Measurements from ENCODE around the gene CCDC38.

The CCDC38 gene

GRCh38 chr12:95942524-95943329 lies at the start of gene CCDC38:
Gene CCDC38, minus strand, starts transcription at chr12:95942614. Its CDS starts 6,105 bp downstream, at chr12:95936509.
- Mint-ChIP-seq H3K9me3 (no peaks in the 10 kb centered on the region), H3K4me1 (ENCODE audit: low read depth) (peaks cover 9% of the 10 kb centered on the region)

DNA sequence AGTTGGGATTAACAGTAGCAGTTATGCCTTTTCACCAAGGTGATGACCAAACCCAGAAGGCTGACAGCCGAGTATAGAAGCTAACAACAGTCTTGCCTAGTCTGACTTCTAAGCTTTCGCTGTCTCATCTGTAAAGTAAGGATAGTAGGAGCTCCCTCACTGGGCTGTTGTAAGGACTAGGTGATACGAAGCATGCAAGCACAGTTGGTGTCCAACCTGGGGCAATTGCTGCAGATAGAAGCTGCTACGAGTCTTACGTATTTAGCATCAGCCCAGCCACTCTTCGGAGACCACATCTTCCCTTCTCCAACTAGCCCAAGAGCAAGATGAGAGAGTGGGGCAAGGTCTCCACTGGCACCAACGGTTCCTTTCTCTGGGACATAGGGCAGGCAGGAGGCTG lies 47.7 kb upstream of the CCDC38 start:
- no peaks in the 10 kb centered on the region for H3K9me3 Mint-ChIP-seq
- no peak overlapping the region for H3K27ac Mint-ChIP-seq
- H3K27me3 Mint-ChIP-seq (ENCODE audit: low read depth) = peaks cover 4% of the 10 kb centered on the region
- H3K4me3 Mint-ChIP-seq = no peak overlapping the region
- H3K4me1 Mint-ChIP-seq (ENCODE audit: low read depth) = no peaks in the 10 kb centered on the region
- no peaks in the 10 kb centered on the region for H3K36me3 Mint-ChIP-seq (ENCODE audit: low read depth)

More at GRCh38 chr12:95942524-95943329, at the start of gene CCDC38:
- Mint-ChIP-seq H3K4me3 (peak within 1 kb of the TSS; percentile 96), H3K27me3 (ENCODE audit: low read depth) (peaks cover 19% of the 10 kb centered on the region), H3K27ac (peak within 1 kb of the TSS; percentile 89), H3K36me3 (ENCODE audit: low read depth) (no peaks in the 10 kb centered on the region)

DNA sequence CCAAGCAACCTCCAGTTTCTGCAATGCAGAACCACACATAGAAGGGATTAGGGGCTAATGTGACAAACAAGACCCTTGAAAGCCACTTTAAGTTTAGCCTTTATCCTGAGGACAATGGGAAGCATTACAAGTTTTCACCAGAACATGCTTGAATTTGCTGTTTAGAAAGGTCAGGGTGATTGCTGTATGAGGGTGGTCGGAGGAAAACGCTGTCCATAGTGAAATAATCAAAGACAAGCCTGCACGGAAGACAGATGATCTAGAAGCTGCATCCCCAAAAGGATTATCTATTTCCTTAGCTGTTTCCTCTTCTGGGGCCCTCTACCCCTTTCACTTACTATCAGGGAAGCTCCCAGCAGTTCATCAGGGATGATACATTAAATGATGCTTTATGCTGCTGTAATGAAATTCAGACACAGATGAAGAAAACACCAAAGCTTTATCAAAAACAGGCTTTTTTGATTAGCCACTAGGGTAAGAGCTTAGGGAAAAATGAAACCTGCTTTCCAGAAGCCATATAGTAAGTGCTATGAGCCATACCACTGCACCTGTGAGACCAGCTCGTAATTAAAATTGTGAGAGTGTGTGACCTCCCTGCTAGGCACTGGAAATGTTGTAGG lies 47.2 kb upstream of the CCDC38 start:
- Mint-ChIP-seq H3K27ac (no peak overlapping the region), H3K9me3 (no peaks in the 10 kb centered on the region), H3K4me1 (ENCODE audit: low read depth) (no peaks in the 10 kb centered on the region), H3K36me3 (ENCODE audit: low read depth) (no peaks in the 10 kb centered on the region), H3K27me3 (ENCODE audit: low read depth) (peaks cover 4% of the 10 kb centered on the region), H3K4me3 (no peak overlapping the region)

DNA sequence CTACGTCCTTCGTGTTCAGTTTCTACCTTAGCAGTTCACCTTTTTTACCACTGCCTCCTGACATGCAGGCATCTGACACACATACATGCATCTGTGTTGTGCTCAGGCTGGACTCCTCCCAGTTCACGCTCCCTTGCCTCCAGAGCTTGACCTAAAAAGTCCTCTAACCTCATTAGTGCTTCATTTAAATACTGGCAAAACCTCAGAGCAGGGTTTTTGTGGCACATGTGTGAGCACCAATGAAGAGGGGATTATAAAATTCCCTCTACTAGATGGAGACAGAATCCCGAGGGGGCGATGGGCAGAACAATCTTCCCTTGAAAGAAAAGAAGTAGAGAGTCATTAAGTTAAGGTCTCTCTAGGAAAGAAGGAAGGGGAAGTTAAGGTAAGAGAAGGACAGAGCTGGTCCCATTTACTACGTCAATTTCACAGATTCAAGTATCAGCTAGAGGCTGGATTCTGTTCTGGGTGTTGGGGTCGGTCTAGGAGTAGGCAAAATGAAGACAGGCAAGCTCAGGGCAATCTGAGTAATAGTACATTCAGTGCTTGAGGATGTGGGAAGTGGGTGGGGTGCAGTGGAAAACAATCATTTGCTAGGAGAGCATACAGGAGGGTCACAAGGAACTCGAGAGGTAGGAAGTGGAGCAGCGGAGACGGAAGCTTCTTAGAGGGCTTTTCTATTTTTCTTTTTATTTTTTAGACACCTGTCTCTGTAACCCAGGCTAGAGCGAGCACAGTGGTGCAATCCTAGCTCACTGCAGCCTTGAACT lies 46.3 kb upstream of the CCDC38 start:
- no peaks in the 10 kb centered on the region for H3K4me1 Mint-ChIP-seq (ENCODE audit: low read depth)

GRCh38 chr12:95986635-95987570 lies 44.5 kb upstream of the CCDC38 start:
- no peaks in the 10 kb centered on the region for H3K4me1 Mint-ChIP-seq (ENCODE audit: low read depth)
- H3K27ac Mint-ChIP-seq = no peak overlapping the region
- no peaks in the 10 kb centered on the region for H3K9me3 Mint-ChIP-seq
- H3K4me3 Mint-ChIP-seq = no peak overlapping the region
- no peaks in the 10 kb centered on the region for H3K36me3 Mint-ChIP-seq (ENCODE audit: low read depth)
- H3K27me3 Mint-ChIP-seq (ENCODE audit: low read depth) = peaks cover 4% of the 10 kb centered on the region

More for the DNA sequence above, 46.3 kb upstream of the CCDC38 start:
- no peaks in the 10 kb centered on the region for H3K36me3 Mint-ChIP-seq (ENCODE audit: low read depth)
- H3K4me3 Mint-ChIP-seq = no peak overlapping the region
- H3K9me3 Mint-ChIP-seq = no peaks in the 10 kb centered on the region
- H3K27me3 Mint-ChIP-seq (ENCODE audit: low read depth) = peaks cover 4% of the 10 kb centered on the region
- no peak overlapping the region for H3K27ac Mint-ChIP-seq

DNA sequence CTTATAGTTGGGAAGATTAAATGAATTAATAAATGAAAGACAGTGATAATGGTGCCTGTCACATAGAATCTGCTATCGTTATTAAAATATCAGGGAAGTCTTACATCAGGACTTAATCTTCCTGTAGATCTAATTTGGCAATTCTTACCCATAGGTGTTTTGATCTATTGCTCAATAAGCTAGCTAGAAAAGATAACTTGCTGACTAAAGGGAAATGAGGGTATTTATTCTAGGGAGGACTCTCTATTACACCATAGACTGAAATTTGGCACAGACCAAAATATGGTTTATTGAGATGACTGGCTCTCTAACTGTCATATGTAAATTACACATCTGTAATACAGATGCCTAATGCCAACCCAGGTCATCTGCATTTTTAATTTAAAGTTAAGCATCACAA lies 42.3 kb upstream of the CCDC38 start:
- Mint-ChIP-seq H3K36me3 (ENCODE audit: low read depth) (no peaks in the 10 kb centered on the region), H3K27ac (no peak overlapping the region), H3K9me3 (no peaks in the 10 kb centered on the region), H3K27me3 (ENCODE audit: low read depth) (peaks cover 4% of the 10 kb centered on the region), H3K4me1 (ENCODE audit: low read depth) (no peaks in the 10 kb centered on the region), H3K4me3 (no peak overlapping the region)

DNA sequence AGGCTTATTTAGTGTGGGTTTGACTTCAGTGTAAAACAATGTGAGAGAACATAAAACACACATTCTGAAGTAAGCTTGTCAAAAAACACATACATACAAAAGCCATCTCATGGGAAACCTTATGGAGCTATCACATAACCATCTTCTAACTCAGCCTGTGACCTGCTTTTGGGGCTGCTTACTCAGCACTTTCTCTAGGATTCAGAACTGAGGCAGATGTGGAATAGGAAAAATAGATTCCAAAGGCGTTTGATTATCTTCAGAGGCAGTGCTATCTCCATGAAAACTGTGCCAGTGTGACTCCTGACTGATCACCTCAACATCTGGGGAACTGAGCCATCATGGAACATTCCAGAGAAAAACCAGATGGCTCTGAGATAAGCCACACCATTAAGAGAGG lies 40.2 kb upstream of the CCDC38 start:
- Mint-ChIP-seq H3K9me3 (no peaks in the 10 kb centered on the region), H3K4me1 (ENCODE audit: low read depth) (no peaks in the 10 kb centered on the region), H3K27ac (no peak overlapping the region), H3K4me3 (no peak overlapping the region), H3K27me3 (ENCODE audit: low read depth) (peaks cover 4% of the 10 kb centered on the region), H3K36me3 (ENCODE audit: low read depth) (no peaks in the 10 kb centered on the region)

DNA sequence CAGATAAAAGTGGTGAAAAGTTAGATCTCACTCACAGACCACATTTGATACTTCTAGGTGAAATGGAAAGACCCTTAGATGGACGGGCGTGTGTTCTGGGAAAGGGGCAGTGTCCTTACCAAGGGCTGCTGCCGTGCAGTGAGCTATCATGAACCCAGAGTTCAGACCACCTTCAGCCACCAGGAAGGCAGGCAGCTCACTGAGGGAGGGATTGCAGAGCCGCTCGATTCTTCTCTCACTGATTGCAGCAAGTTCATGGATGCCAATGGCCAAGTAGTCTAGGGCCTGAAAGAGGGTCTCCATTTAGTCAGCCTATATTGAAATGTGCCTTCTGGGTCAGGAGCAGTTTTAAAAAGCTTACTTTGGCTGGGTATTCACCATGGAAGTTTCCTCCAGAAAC lies 38.0 kb upstream of the CCDC38 start:
- no peaks in the 10 kb centered on the region for H3K4me1 Mint-ChIP-seq (ENCODE audit: low read depth)
- no peak overlapping the region for H3K4me3 Mint-ChIP-seq
- no peak overlapping the region for H3K27ac Mint-ChIP-seq
- H3K9me3 Mint-ChIP-seq = no peaks in the 10 kb centered on the region
- H3K27me3 Mint-ChIP-seq (ENCODE audit: low read depth) = no peaks in the 10 kb centered on the region
- no peaks in the 10 kb centered on the region for H3K36me3 Mint-ChIP-seq (ENCODE audit: low read depth)

- Mint-ChIP-seq H3K27ac (no peak overlapping the region), H3K4me3 (no peak overlapping the region), H3K9me3 (no peaks in the 10 kb centered on the region), H3K36me3 (ENCODE audit: low read depth) (no peaks in the 10 kb centered on the region), H3K4me1 (ENCODE audit: low read depth) (no peaks in the 10 kb centered on the region), H3K27me3 (ENCODE audit: low read depth) (no peaks in the 10 kb centered on the region)
These were observed 36.4 kb upstream of the CCDC38 start for GRCh38 chr12:95978774-95979173.

GRCh38 chr12:95978351-95978750 lies 35.9 kb upstream of the CCDC38 start:
- H3K9me3 Mint-ChIP-seq = no peaks in the 10 kb centered on the region
- no peaks in the 10 kb centered on the region for H3K27me3 Mint-ChIP-seq (ENCODE audit: low read depth)
- H3K36me3 Mint-ChIP-seq (ENCODE audit: low read depth) = no peaks in the 10 kb centered on the region
- H3K27ac Mint-ChIP-seq = no peak overlapping the region
- no peaks in the 10 kb centered on the region for H3K4me1 Mint-ChIP-seq (ENCODE audit: low read depth)
- H3K4me3 Mint-ChIP-seq = no peak overlapping the region

DNA sequence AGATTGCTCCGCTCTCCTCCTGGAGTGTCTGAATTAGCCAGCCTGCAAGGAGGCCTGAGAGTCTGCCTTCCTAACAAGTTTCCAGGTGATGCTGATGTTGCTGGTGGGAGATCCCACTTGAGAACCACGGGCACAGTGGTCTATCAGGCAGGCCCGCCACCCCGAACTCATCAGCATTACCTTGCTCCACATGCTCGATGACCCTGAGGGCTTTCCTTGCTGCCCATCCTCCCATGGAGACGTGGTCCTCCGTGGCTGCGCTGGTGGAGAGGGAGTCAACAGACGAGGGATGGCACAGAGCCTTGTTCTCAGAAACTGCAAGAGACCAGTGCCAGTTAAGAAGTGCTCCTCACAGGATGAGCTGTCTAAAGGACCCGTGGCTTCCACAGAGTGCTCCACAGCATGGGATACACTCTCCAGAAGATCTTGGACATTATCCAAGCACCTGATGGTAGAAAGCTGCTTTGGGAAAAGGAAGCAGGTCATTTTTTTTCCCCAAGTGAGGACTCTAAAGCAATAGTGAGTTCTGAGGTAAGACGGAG lies 35.4 kb upstream of the CCDC38 start:
- H3K36me3 Mint-ChIP-seq (ENCODE audit: low read depth) = no peaks in the 10 kb centered on the region
- no peaks in the 10 kb centered on the region for H3K4me1 Mint-ChIP-seq (ENCODE audit: low read depth)
- no peak overlapping the region for H3K27ac Mint-ChIP-seq
- no peak overlapping the region for H3K4me3 Mint-ChIP-seq
- H3K27me3 Mint-ChIP-seq (ENCODE audit: low read depth) = no peaks in the 10 kb centered on the region
- no peaks in the 10 kb centered on the region for H3K9me3 Mint-ChIP-seq

DNA sequence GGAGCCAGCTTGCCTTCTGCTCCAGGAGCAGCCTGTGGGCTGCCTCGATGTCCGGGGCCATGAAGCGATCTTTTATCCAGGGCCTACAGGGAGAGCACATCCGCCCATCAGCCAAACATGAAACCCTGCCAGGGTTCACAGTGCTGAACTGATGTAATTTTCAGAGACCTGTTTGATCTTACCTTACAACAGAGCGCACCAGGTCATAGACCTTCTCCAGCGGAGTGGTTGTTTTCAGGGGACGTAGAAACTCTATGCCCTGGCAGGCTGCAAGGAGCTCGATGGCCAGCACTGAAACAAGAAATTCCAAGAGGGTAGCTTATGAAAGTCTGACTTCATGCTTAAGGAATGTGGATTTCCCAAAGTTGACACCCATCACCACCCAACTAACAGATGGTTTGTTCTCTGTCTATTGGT lies 34.0 kb upstream of the CCDC38 start:
- Mint-ChIP-seq H3K36me3 (ENCODE audit: low read depth) (no peaks in the 10 kb centered on the region), H3K27ac (no peak overlapping the region), H3K27me3 (ENCODE audit: low read depth) (no peaks in the 10 kb centered on the region), H3K4me1 (ENCODE audit: low read depth) (no peaks in the 10 kb centered on the region), H3K4me3 (no peak overlapping the region), H3K9me3 (no peaks in the 10 kb centered on the region)

GRCh38 chr12:95975491-95975890 lies 33.1 kb upstream of the CCDC38 start:
- H3K4me3 Mint-ChIP-seq = no peak overlapping the region
- no peaks in the 10 kb centered on the region for H3K27me3 Mint-ChIP-seq (ENCODE audit: low read depth)
- no peaks in the 10 kb centered on the region for H3K4me1 Mint-ChIP-seq (ENCODE audit: low read depth)
- no peaks in the 10 kb centered on the region for H3K36me3 Mint-ChIP-seq (ENCODE audit: low read depth)
- H3K9me3 Mint-ChIP-seq = no peaks in the 10 kb centered on the region
- H3K27ac Mint-ChIP-seq = no peak overlapping the region

DNA sequence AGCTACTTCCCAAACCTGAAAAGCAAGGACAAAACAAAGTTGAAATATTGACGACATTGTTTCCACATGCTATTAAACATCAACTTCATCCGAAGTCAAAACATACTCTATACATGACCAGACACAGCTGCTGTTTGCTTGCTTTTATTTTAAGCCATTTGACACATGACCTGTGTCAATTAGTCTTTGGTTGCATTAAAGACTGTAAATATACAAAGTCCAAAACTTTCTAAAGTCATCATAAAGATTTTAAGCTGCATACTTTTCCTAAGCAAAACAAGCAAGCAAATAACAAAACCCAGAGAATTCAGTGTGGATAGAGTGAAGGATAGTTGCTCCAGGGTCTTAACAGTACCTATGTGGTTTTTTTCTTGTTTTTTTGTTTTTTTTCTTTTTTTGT lies 31.9 kb upstream of the CCDC38 start:
- no peaks in the 10 kb centered on the region for H3K9me3 Mint-ChIP-seq
- H3K27me3 Mint-ChIP-seq (ENCODE audit: low read depth) = no peaks in the 10 kb centered on the region
- no peak overlapping the region for H3K4me3 Mint-ChIP-seq
- no peak overlapping the region for H3K27ac Mint-ChIP-seq
- H3K4me1 Mint-ChIP-seq (ENCODE audit: low read depth) = no peaks in the 10 kb centered on the region
- no peaks in the 10 kb centered on the region for H3K36me3 Mint-ChIP-seq (ENCODE audit: low read depth)

Measured in T-helper 1 cell treated with Interleukin-12 subunit alpha and Interleukin-12 subunit beta and Interleukin-4 antibody, amounts not matched to agents 30 μg/mL and 1 μg/mL, for 36 hours (primary cell).